ENCODE results near the gene C12orf57. TPM values are rescaled to one million over a fixed set of nuclear protein-coding genes. Genes with fewer than 3 reads are reported as not detected.

Gene C12orf57
- total and polyA plus RNA-seq, 8 donors: 86.8 to 314 (median 105) TPM

DNA sequence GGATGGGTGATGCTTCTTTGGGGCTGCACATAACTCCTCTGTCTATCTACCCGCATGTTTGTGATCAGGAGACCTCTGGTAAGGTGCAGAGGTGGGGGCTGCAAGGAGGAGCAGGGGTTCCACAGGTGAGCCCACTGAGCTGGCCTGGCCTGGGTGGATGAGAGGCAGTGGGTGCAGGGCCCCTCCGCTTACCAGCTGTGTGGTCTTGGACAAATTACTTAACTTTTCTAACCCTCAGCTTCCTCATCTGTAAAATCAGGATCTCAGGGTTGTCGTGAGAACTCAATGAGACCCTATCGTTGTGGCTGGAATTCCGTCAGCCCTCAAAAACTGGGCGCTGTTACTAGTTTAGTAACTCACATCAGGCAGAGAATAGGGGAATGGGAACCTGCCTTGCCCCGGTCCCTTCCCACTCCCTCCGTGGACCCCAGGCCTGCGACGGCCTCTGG lies 14.8 kb downstream of the C12orf57 start:
- no peak for FAIRE-seq
- intact Hi-C loops (cut with DNase I): no loop called here
- peak in 1 of 6 donors; percentile 13 for DNase-seq
- TF ChIP-seq, protein P1, sequence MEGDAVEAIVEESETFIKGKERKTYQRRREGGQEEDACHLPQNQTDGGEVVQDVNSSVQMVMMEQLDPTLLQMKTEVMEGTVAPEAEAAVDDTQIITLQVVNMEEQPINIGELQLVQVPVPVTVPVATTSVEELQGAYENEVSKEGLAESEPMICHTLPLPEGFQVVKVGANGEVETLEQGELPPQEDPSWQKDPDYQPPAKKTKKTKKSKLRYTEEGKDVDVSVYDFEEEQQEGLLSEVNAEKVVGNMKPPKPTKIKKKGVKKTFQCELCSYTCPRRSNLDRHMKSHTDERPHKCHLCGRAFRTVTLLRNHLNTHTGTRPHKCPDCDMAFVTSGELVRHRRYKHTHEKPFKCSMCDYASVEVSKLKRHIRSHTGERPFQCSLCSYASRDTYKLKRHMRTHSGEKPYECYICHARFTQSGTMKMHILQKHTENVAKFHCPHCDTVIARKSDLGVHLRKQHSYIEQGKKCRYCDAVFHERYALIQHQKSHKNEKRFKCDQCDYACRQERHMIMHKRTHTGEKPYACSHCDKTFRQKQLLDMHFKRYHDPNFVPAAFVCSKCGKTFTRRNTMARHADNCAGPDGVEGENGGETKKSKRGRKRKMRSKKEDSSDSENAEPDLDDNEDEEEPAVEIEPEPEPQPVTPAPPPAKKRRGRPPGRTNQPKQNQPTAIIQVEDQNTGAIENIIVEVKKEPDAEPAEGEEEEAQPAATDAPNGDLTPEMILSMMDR (IDR thresholded peaks at IDR 0.05): no peak
- ATAC-seq: no peak
- WGBS, 2 donors: 85 to 87% methylated on average over 10 of the region's 10 CpGs
- no peaks in the 10 kb centered on the region for H3K9me3 ChIP-seq
- H3K4me1 ChIP-seq: peaks cover 0 to 20% (median 14%) of the 10 kb centered on the region in 3 donors
- no peak overlapping the region for H3K4me3 ChIP-seq
- H3K36me3 ChIP-seq: no peaks in the 10 kb centered on the region
- peak overlapping the region in 2 of 4 donors; percentile 2 to 26 for H3K27ac ChIP-seq
- no peaks in the 10 kb centered on the region for H3K27me3 ChIP-seq

DNA sequence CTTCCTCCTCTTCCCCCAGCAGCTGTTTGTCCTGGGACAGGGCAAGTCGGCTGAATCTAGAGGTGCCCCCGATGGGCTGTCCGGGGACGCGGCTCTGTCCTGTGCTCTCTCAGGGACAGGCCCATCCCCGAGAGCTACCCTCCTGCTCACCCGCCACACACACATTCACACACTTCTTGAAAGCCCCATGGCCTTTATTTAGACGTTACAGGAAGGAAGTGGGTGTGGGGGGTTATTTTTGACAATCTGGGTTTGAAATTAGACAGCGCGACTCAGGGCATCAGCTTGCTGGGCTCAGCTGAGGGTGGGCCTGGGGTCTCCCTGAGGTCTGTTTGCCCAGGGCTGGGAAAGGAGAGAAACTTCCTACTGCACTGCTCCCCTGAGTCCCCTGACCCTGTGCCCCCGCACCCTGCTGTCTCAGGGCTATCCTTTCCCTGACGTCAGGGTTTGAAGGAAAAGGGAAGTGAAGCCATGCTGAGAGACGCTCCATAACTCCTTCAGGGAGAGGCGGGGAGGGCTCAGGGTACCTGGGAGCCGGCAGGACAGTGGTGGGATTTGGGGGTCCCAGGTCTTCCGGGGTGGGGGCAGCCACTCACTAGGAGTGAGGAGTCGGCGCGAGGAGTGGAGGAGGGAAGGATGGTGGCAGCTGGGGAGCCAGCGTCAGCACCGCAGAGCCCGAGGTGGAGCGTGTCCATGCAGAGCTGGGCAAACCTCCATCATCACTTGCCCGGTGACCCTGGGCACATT lies 15.4 kb downstream of the C12orf57 start:
- ATAC-seq: no peak
- DNase-seq: peak in 4 of 6 donors; percentile 36 to 75 (median 46)
- H3K4me3 ChIP-seq: no peak overlapping the region
- intact Hi-C loops (cut with DNase I): no loop called here
- H3K36me3 ChIP-seq: no peaks in the 10 kb centered on the region
- H3K4me1 ChIP-seq: peaks cover 0 to 20% (median 14%) of the 10 kb centered on the region in 3 donors
- H3K27me3 ChIP-seq: no peaks in the 10 kb centered on the region
- WGBS, 2 donors: 83 to 88% methylated on average over 24 of the region's 24 CpGs
- no peak for FAIRE-seq
- H3K27ac ChIP-seq: peak overlapping the region in 2 of 4 donors; percentile 2 to 26
- TF ChIP-seq, protein P1 (IDR thresholded peaks at IDR 0.05): no peak
- no peaks in the 10 kb centered on the region for H3K9me3 ChIP-seq

DNA sequence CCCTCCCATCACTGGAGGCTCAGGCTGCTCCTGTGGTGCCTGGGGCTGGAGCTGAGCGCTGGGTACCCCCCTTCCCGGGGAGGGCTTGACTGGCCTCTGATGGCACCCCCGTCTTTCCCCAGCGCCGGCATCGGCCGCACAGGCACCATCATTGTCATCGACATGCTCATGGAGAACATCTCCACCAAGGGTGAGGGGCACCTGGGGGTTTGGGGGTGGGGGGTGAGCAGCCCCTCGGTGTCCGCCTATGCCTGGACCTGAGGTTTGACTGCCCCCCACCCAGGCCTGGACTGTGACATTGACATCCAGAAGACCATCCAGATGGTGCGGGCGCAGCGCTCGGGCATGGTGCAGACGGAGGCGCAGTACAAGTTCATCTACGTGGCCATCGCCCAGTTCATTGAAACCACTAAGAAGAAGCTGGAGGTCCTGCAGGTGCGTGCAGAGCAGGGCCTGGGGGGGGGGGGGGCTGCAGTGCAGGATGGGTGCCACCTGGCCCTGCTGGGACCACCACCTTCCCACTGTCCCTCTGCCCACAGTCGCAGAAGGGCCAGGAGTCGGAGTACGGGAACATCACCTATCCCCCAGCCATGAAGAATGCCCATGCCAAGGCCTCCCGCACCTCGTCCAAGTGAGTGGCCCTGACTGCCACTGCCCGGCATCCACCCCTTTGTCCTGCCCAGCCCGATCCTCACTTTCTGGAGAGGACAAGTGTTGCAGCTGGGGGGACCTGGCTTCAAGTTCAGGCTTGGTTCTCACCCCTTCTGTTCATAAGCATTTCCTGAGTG lies 16.2 kb downstream of the C12orf57 start:
- Histone ChIP-seq H3K27me3 (no peaks in the 10 kb centered on the region), H3K4me3 (no peak overlapping the region), H3K27ac (peak overlapping the region in 2 of 4 donors; percentile 2 to 26), H3K4me1 (peaks cover 3 to 27% (median 14%) of the 10 kb centered on the region in 3 donors), H3K36me3 (no peaks in the 10 kb centered on the region), H3K9me3 (no peaks in the 10 kb centered on the region)
- no peak for FAIRE-seq
- no peak for ATAC-seq
- intact Hi-C loops (cut with DNase I): no loop called here
- TF ChIP-seq, protein P1 (IDR thresholded peaks at IDR 0.05): no peak
- DNase-seq: peak in 3 of 6 donors; percentile 19 to 63 (median 49)
- 91 to 93% methylated on average over 25 to 26 of the region's 26 CpGs for WGBS, 2 donors

DNA sequence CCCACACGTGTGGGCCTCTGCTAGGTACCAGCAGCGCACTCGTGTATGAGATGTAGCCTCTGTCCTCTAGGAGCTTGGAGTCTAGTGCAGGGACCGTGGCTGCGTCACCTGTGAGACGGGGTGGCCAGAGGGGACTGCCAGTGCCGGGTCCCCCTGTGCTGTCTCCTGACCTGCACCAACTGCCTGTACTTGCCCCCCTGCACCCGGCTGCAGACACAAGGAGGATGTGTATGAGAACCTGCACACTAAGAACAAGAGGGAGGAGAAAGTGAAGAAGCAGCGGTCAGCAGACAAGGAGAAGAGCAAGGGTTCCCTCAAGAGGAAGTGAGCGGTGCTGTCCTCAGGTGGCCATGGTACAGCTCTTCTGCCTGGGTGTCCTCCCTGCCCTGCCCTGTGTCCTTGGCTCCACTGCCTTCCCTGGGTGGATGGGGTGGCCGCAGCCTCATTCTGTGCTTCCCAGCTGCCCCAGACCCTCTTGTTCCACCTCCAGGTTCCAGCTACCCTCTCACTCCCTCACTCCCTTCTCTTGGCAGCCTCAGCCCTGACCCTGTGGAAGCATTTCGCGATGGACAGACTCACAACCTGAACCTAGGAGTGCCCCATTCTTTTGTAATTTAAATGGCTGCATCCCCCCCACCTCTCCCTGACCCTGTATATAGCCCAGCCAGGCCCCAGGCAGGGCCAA lies 16.9 kb downstream of the C12orf57 start:
- 75 to 79% methylated on average over 13 of the region's 13 CpGs for WGBS, 2 donors
- Histone ChIP-seq H3K9me3 (no peaks in the 10 kb centered on the region), H3K36me3 (no peaks in the 10 kb centered on the region), H3K4me1 (peaks cover 9 to 33% (median 21%) of the 10 kb centered on the region in 3 donors), H3K27me3 (no peaks in the 10 kb centered on the region), H3K4me3 (peak overlapping the region in 2 of 4 donors; percentile 69 to 79), H3K27ac (peak overlapping the region; percentile 88 to 97 (median 94))
- FAIRE-seq (no peak), DNase-seq (peak in 3 of 6 donors; percentile 33 to 72 (median 42)), ATAC-seq (no peak)
- TF ChIP-seq, protein P1 (IDR thresholded peaks at IDR 0.05): no peak
- intact Hi-C loops (cut with DNase I): no loop called here
